Activated CD4-positive, CD25-positive, alpha-beta regulatory T cell treated with anti-CD3 and anti-CD28 coated beads, Interleukin-2, amount 50 U/mL, for 16 hours (primary cell): ENCODE results near the gene ISCU.
"Not testable (repeated sequence)": the region's sequence is repeated elsewhere in the genome, so short reads cannot be mapped to it uniquely, and the experiment has no call there.

Experiments
- DNase-seq: peaks from one replicate; pipeline ENCODE4 v3.0.0-alpha.2; 2020; ENCODE audit warnings: low read depth, low spot score

The ISCU gene

DNA sequence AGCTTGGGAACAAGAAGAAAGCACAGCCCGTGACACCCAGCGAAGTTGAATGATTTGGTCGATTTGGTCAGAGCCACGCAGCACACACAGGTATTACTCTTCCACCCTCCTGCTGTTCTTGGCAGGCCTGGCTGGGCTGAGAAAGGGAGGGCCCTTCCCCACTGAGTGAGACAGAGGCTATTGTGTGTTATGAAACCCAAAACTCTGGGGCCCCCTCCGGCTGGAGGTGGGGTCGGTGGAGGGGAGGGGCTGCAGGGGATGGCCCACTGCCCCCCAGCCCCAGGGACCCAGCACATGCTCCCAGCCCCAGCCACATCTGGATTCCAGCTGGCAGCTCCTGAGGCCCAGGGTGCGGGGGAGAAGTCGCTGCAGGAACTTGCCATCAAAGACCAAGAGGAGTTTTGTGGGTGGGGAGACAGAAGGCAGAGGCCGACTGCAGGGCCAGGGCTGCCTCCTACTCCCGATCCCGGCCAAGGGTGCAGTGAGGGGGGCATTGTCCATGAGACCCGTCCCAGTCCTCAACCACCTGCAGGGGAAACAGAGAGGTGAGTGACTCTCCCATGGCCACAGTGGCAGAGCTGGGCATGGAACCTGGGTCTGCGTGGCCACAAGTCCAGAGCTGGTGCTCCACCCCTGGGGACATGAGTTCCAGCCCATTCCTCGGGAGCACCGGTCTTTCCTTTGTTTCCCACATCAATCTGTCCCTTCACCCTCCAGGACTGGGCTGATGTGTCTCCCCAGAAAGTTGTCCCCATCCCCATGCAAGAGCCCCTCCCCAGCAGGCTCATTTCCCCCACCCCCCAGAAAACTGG, 26.8 kb downstream of the ISCU start:
- no peak for DNase-seq

DNA sequence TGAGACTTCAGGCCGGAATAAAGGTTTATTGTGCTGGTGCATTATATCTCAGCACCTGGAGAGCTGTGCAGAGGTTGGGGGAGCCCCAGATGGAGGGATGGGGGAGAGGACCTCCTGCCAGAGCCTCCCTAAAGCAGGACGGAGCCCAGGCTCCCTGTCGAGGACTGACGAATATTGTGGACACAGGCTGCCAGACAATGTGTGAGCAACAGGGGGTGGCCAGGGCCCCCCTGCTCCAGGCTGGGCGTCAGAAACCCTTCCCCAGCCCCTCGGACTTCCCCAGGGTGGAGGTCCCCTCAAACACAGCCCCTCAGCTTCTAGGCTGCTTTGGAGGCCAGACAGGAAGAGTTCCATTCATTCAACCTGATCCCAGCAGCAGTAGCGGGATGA, 27.4 kb downstream of the ISCU start:
- DNase-seq, result no peak

DNA sequence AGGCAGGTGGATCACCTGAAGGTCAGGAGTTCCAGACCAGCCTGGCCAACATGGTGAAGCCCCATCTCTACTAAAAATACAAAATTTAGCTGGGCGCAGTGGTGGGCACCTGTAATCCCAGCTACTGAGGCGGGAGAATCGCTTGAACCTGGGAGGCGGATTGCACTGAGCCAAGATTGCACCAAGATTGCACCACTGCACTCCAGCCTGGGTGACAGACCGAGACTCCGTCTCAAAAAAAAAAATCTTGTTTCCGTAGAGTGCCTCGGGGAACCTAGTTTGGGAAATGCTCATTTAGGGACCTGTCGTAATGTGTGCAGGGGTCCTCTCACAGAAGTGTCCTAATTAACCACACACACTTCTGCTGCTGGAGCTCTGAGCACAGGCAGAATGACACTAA, 28.1 kb downstream of the ISCU start:
- not testable (repeated sequence) for DNase-seq

DNA sequence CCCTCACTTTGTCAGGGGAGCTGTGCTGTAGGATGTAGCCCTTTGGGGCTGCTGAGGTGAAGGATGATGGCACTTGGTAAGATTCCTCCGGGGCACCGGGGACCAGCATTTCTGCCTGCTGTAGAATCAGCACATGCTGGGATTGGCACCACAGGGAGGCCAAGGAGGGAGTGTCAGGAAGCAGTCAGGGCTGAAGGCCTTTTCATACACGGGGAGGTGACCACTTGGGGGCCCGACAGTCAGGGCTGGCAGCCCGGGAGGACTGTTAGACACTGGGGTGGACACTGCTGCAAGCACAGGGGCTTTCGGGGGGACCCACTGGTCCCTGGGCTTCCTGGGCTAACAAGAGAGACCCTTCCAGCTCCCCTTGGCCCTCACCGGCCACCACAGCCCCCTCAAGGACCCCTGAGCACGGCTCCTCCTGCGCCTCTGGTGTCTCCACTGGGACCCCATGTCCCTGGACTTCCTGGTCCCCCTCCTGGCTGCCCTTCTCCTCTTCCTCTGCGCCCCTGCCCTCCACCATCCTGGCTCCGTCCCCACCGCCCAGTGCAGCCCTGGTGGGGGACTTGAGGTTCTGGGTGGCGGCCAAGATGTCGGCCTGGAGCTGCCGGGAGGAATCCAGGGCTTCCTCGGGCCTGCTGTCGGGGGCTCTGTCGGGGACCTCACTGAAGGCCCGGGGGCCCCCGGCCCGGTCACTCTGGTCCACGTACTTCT, 29.0 kb downstream of the ISCU start:
- no peak for DNase-seq

DNA sequence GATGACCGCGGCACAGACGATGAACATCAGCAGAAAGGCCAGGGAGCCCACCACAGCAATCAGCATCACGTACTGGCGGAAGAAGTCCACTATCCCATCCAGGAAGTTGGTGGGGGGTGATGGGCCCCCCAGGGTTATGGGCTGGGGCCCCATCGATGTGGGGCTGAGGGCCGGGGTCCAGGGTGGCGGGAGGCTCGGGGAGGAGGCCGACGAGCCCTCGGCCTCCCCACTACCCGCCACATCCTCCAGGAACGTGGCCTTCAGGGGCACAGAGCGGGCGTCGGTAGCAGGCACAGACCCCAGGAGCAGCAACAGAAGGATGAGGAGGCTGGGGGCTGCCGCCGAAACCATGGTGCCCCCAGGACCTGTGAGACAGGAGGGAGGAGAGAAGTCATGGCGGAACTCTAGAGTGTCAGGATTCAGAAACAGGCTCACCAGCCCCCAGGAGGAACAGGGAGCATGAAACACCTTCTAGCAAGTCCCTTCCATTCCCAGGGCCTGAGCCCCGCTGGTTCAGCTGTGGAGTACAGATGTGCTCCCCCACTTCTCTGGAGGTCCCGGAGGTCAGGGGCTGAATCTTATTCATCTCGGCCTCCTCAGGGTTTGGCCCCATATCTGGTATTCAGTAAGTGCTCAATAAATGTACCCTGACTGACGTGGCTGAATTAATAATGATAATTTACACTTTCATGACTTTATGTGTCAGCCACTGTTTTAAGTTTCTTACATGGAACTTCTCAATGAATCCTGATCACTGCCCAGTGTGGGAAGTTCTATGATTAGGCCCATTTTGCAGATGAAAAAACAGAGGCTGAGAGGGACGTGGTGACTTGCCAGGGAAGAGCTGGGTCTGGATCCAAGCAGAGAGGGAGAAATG, 29.9 kb downstream of the ISCU start:
- no peak for DNase-seq

DNA sequence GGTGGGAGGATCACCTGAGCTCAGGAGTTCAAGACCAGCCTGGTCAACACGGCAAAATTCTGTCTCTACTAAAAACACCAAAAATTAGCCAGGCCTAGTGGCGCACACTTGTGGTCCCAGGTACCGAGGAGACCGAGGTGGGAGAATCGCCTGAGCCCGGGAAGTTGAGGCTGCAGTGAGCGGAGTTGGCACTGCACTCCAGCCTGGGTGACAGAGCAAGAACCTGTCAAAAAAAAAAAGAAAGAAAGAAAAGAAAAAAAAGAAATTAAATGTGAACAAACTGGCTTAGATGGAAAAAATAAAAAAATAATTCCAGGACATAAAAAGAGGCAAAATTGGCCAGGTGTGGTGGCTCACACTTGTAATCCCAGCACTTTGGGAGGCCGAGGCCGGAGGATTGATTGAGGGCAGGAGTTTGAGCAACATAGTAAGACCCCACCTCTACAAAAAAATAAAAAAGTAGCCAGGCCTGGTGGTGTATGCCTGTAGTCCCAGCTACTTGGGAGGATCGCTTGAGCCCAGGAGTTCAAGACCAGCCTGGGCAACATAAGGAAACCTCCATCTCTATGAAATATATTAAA, 32.0 kb downstream of the ISCU start:
- DNase-seq, result no peak

DNA sequence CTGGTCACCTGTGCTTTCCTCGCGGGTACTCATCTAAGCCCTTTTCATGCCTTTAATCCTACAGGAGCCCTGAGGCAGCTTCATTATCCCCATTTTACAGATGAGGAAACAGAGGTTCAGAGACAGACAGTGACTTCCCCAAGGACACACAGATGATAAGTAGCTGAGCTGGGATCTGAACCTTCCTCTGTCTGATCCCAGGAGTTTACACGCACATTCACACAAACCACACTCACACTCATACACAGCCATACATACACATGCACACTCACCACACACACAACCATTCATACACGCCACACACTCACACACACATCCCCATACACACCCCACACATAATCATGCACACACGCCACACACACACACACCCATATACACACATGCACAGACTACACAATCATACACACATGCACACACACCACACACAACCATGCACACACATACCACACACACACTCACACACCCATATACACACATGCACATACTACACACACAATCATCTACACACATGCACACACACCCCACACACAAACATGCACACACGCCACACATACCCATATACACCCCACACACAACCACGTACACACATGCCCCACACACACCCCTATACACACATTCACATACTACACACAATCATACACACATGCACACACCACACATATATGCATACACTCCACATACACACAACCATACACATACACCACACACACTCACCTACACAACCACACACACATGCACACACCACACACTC, 32.7 kb downstream of the ISCU start:
- no peak for DNase-seq

DNA sequence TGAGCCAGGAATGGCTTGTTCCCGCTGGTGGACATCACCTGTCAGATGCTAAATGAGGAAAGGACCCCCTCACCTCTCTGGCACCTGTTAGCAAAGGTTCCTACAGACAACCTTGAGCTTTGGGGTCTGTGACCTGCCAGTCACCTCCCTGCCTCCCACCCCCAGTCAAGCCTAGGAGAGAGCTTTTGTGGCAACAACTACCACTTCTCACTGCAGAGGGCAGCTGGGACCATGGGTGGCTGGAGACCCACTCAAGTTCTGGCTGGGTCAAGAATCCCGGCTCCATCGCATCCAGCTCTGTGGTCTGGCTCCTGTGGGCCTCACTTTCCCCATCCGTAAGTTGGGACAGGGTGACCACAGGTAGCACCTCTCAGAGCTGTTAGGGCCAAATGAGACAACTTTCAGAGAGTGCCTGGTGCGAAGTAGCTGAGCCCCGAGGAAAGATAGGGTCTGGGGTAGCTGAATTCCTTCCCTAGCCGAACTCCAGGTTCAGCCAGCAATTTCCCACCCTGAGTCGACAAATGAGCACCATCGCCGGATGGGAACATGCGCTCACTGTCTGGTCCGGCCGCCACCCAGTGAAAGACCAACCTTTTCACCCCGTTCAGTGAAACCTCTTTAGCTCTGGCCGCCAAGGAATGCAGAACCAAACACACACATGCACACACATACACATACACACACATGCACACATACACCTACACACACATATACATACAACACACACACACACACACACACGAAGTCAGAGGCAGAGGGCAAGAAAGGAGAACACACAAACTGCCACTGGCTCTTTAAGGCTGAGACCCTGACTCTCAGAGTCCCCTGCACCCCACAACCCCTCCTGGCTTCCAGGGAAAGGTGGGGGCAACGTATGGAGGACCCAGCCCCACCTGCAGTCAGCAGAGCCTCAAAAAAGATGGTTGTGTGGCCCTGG, 33.6 kb downstream of the ISCU start:
- no peak for DNase-seq

DNA sequence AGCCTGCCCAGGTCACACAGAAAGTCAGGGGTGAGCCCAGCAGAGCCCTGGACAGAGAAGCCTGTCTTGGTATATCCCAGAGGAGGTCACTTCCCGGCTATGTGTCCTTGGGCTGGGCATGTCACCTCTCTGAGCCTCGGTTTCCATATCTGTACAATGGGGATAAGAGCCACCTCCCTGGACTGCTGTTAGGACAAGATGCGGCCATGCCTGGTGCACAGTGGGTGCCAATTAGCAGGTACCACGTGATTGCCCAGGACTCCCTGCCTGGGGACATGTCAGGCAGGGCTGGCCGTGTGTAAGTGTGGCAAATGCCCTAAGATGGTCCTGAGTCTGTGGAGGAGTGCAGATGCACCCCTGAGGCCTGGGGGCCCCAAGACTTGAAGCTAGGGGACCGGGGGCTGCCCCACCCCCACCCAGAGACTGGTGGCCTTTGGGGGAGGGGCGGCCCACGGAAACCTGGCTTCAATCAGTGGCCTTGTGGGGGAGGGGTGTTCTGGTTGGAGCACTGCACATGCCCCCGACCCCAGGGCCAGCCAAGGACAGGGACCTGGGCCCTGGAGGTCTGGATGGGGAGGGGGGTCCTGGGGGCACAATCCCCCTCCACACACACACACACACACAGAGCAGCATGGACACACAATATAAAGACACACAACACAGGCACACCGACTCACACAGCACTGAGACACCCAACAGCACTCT, 34.6 kb downstream of the ISCU start:
- no peak for DNase-seq

DNA sequence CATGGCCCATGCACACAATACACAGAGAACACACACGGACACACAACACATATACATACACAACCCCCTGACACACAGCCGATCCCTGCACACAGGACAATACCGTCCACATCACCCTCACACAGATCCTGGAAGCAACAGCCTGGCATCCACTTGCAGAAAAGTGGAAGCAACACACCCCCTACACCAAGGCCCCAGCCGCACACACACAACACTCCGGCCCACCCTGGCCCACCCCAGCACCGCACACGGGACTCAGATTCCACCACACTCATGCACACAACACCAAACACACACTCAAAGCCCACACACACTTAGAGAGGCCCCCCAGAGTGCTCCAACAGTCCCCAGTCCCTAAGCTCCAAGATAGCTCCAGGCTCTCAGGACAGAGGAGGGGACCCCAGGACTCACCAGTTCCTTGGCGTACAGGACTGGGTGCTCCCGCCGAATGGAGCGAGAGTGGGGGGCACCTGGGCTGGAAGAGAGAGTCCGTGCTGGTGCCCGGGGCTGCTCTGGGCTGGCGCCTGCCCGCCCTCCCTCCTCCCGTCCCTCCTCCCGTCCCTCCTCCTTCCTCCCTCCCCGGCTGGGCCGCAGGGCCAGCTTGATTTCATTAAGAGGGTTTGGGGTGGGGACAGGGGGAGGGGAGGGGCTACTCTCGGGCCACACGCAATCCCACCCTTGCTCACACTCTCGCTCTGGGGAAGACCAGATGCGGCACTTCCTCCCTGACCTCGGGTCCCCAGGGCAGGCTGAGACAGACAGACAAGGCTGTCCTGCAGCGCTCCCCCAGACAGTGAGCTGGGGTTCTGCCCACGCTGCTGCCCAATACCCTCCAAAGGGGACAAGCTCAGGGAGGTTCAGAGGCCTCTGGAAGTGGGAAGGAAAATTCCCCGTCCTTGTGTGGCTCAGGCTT, 35.4 kb downstream of the ISCU start, which contains the start of gene TMEM119:
Gene TMEM119, minus strand, starts transcription at position 526 of the 913 bp plus-strand sequence. CDS start 5,701 bp downstream, outside the sequence.
- DNase-seq, result no peak

DNA sequence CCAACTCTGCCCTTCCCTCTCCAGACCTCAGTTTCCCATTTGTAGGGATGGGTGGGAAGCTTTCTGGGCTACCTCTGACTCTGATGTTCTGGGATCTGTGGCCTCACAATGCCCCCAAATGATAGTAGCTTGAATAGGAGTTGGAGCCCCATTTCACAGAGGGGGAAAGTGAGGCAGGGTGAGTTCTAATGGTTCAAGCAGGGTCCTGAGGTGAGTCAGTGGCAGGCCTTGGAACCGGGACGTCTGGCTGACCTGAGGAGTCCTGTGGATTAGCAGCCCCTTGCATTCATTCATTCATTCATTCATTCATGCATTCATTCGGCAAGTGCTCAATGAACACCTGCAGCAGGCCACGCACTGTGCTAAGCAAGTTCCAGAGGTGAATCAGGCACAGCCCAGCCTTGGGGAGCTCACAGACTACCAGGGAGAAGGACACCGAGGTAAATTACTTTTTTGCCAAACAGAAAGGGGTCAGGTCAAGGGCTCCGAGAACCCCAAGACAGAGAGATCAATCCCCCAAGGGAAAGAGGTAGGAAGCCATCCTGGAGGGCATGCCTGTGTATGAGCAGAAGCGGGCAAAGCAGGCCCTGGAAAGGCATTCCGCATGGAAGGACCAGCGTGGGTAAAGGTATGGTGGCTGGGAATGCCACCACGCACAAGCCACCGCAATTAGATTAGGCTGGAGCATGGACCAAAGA, 36.3 kb downstream of the ISCU start:
- DNase-seq, result no peak

DNA sequence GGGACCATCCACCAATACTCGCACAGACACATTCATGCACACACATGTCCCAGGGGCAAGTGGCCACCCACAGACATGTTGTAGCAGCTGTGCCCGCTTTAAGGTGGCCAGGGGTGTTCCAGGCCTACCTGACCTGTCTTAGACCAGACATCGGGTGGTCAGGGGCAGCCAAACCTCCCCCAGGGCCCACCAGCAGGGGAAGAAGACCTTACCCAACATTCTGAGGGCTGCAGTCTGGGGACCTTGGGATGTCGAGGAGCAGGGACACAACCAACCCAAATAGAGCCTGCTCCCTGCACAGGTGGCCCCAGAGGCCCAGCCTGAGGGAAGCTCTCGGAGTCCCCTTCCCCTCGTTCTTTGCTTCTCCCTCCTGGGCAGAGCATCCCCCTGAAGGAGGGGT, 37.1 kb downstream of the ISCU start:
- no peak for DNase-seq

DNA sequence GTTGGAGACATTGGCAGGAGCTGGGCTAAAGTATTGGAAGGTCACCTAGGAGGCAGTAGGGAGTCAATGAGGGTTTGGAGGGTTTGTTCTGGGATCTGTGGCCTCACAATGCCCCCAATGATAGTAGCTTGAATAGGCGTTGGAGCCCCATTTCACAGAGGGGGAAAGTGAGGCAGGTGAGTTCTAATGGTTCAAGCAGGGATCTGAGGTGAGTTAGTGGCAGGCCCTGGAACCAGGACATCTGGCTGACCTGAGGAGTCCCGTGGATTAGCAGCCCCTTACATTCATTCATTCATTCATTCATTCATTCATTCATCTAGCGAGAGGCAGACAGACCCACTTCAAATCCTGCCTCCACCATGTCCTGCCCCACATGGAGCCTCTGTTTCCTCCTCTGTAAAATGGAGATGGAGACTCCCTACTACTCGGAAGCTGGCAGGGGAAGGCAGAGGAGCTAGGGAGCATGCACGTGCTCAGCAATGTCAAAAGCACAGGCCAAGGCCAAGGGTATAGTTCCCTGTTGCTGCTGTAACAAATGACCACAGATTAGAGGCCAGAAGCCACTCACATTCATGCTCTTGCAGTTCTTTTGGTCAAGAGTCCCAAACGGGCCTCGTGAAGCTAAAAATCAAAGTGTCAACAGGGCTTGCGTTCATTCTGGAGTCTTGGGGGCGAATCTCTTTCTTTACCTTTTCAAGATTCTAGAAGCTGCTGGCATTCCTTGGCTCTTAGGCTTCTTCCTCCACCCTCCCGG, 37.7 kb downstream of the ISCU start:
- DNase-seq, result no peak

DNA sequence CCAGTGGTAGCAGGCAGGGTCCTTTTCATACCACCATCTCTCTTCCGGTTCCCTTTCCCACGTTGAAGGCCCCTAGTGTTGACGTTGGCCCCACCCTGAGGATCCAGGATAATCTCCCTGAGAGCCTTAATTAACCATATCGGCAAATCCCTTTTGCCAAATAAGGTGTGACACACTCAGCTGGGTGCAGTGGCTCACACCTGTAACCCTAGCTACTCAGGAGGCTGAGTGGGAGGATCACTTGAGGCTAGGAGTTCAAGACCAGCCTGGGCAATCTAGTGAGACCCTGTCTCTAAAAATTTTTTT, 38.3 kb downstream of the ISCU start:
- DNase-seq, result no peak

DNA sequence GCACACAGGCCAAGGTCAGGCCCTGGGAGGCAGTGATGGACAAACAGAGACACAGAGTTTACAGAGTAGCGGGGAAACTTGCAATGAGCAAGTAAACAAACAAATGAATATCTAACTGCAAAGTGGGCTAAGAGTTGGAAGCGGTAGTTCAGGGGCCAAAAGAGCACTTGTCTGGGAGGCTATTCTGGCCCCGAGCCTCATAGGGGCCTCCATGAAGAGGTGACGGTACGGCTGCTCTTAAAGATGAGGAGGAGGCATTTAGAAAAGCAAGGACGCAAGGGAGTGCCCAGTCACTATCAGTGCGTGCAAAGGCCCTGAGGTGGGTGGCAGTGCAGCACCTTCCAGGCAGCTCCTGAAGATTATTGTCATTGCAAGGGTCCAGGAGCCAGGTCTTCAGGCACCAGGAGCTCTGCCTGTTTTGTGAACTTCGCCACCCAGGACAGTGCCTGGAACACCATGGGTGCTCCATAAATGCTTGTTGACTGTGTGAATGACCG, 39.9 kb downstream of the ISCU start:
- no peak for DNase-seq

DNA sequence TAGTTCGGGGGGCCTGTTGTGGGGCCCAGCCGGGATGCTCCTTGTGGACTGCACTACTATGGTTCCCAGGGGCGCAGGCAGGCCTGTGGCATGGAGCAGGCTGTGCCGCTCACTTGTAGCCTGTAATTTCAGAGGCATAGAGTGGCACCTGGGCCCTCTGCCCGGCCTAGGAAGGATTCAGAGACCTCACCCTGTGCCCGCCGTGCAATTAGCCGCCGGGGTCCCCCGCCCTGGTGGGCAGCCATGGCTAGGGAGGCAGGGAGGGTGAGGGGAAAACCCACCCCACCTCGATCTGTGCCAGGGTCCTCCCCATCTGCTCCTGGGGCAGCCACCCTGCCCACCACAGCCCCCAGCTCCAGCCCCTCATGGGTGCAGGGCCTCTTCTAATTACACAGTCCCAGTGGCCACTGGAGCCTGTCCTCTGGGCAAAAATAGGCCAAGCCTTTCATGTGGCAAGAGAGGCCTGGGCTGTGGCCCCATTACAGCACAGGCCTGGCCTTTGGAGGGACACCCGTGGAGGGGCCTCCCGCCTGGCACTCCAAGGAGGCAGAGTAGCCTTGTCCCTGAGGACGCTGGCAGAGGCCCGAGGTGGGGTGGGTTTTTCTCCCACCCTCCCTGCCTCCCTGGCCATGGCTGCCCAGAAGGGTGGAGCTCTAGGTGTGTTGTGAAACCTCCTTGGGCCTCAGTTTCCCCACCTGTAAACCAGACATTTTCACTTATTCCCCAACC, 40.7 kb downstream of the ISCU start:
- DNase-seq, result no peak
